ENCODE data around the gene MAN1C1.

DNA sequence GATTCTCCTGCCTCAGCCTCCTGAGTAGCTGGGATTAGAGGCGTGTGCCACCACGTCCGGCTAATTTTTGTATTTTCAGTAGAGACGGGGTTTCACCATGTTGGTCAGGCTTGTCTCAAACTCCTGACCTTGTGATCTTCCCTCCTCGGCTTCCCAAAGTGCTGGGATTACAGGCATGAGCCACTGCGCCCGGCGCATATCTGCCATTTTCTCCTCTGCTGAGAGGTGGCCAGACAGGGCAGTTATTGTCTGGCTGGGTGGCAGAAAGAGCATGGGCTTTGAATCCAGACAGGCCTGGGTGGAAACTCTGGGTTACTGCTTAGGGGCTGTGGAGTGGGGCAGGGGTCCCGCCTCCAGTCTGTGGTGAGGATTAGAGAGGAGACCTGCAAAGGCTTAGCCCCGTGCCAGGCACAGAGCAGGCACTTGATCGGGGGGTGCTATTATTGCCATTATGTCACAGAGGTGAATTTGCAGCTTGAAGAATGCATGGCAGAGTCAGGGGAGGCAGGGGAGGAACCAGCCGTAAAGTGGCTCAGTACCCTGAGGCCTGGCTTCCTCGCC, 73.9 kb downstream of the MAN1C1 start:
- TF ChIP-seq CTCF (IDR thresholded peaks at IDR 0.05) = no peak
- no peak for TF ChIP-seq POLR2A (IDR thresholded peaks at IDR 0.05)
